GM12891 (cell line): ENCODE data around the gene LUZP2.

Source experiments
- DNase-seq: peaks from one replicate; pipeline ENCODE4 v3.0.0; 2011; ENCODE audit warnings: low spot score; ENCODE audit not compliant: insufficient read length
- FAIRE-seq: peaks from 2 replicates; lab custom pipeline; 2011; peaks lifted over from hg19 to GRCh38; lab: Jason Lieb, UNC
- PAX5 ChIP-seq: IDR thresholded peaks from 2 replicates; pipeline ENCODE4 v1.6.1; 2011; ENCODE audit warnings: low read length, moderate library complexity, mild to moderate bottlenecking; ENCODE audit not compliant: insufficient read depth, severe bottlenecking
- POLR2A ChIP-seq: IDR thresholded peaks from 2 replicates; pipeline ENCODE4 v1.6.1; 2011; ENCODE audit warnings: low read depth, low read length, control low read depth
- POLR2AphosphoS5 ChIP-seq: IDR thresholded peaks from 2 replicates; pipeline ENCODE4 v1.6.1; 2011; ENCODE audit warnings: low read depth, low read length, control low read depth
- POU2F2 ChIP-seq: IDR thresholded peaks from 2 replicates; pipeline ENCODE4 v1.6.1; 2011; ENCODE audit warnings: low read depth, mild to moderate bottlenecking, control low read depth, low read length, moderate library complexity
- SPI1 ChIP-seq: IDR thresholded peaks from 2 replicates; pipeline ENCODE4 v1.6.1; 2011; ENCODE audit warnings: low read depth, low read length, control low read depth
- TAF1 ChIP-seq: IDR thresholded peaks from 2 replicates; pipeline ENCODE4 v1.6.1; 2011; ENCODE audit warnings: low read depth, low read length, control low read depth

Gene LUZP2

DNA sequence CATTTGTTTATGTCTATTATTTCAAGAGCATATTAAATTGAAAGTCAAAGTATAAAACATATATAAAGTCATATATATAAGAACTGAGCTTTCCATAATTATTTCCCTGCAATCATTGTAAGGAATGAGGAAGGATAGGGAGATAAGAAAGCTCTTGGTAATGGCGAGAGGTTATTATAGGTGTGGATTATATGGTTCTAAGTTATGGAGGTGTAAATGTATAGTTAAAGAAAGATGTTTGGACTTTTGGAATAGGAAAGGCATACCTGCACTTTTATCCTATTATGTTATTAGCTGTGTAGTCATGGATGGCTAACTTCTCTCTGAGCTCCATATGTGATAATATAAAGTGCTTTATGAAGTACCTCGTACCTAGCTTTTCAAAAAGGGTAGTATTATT, 127.6 kb downstream of the LUZP2 start:
- no peak for DNase-seq
- TF ChIP-seq PAX5 (no peak), SPI1 (no peak), POU2F2 (no peak), TAF1 (no peak), POLR2A (no peak), POLR2AphosphoS5 (no peak)
- no peak for FAIRE-seq

DNA sequence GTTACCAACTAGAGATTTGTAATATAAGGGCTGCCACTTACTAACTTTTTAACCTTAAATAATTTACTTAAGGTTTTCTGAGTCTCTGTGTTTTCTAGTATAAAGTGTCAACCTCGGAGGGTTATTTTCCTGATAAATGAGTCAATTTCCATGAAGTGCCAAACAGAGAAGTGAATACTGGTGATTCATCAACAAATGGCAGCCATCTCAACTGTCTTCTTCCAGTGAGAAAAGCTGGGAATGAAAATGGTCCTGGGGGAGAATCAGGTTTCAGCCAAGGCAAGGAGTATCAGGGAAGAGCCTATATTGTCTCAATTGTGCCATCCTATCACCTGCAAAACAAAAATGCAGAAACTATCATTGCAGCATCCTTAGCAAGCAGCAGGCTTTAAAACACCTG, 129.1 kb downstream of the LUZP2 start:
- DNase-seq (no peak), FAIRE-seq (no peak)
- no peak for TF ChIP-seq POLR2A
- no peak for TF ChIP-seq POU2F2
- no peak for TF ChIP-seq SPI1
- TF ChIP-seq PAX5: no peak
- TF ChIP-seq TAF1: no peak
- TF ChIP-seq POLR2AphosphoS5: no peak

DNA sequence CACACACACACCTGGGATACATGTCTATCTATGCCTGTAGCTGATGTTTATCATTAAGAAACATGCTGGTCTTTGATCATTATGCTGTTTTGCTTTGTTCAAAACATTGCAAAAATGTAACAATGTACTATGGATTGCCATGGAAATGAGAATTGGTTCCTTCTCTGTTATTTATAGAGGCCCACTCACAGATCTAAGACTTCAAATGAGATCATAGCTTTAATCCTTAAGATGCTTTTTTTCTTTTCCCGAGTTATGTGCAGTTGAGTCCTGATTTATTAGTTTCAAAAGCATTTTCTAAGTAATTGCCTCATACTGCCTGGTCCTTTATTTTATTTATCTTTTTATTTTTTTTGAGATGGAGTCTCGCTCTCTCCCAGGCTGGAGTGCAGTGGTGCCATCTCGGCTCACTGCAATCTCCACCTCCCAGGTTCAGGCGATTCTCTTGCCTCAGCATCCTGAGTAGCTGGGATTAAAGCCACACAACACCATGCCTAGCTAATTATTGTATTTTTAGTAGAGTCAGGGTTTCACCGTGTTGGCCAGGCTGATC, 131.4 kb downstream of the LUZP2 start:
- no peak for FAIRE-seq
- TF ChIP-seq POU2F2 (no peak), POLR2A (no peak), PAX5 (no peak), TAF1 (no peak), POLR2AphosphoS5 (no peak), SPI1 (no peak)
- DNase-seq: no peak

DNA sequence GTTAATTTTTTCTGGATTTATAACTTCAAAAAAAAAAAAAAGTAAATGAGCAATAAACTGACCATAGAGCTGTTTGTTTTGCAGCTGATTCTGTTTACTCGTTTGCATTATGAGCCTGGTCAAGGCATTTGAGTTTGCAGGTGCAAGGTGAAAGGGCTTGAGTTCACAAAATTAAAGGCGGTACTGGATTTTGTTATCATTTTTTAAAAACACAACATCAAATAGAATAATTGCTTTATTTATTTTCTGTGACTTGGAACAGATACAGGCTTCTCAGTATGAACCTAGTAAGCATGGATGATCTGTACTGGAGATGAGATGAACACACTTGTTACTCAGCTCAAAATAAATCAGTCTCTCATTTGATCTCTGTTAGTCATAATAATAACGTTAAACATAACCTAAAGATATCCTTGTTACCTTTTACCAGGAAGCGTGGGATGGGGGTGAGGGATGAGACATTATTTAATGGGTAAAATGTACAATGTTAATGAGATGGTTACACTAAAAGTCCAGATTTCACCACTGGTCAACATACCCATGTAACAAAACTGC, 137.8 kb downstream of the LUZP2 start:
- FAIRE-seq (no peak), DNase-seq (no peak)
- TF ChIP-seq POLR2AphosphoS5 (no peak), PAX5 (no peak), POLR2A (no peak), TAF1 (no peak), POU2F2 (no peak), SPI1 (no peak)

DNA sequence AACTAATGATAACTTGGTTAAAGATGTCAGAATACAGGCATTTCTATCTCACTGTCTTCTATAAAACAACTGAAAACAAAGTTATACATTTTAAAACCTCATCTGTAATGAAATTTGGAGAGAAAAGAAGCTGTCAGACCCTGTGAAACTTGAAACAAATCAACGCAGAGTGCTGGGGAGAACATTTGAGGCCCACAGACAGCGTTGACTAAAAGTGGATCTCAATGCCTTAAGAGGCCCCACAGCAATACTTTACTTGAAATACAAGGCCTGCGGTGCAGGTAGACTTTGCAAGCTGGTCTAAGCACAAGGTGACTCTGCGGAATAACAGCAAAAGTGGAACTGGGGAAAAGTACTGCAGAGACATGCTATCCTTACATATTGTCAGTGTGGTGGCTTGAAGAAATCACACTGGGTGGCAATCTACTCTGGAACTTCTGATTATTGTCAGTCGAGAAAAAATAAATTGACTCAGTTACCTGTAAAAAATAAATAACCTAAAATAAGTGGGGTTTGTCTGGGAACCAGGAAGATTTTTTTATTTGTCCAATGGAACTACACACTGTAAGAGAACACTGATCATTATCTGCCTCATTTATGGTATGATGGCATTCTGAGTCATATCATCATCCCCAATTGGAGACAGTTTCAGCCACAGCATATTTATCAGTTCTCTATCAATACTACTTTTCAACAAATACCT, 138.9 kb downstream of the LUZP2 start:
- no peak for FAIRE-seq
- no peak for DNase-seq
- TF ChIP-seq POLR2A (no peak), PAX5 (no peak), POLR2AphosphoS5 (no peak), TAF1 (no peak), POU2F2 (no peak), SPI1 (no peak)

DNA sequence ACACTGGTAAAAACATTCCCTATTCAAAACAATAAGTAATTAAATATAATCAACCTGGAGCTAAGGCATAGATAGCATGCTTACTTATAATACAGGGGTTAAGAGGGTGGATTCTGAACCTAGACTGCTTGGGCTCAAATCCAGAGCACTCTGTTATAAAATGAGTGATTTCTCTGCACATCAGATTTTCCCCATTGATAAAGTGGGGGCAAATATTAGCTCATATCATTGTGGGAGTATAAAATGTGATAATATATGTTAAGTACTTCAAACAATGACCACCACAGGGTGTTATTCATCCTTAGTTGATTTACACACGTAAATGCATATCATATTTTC, 139.4 kb downstream of the LUZP2 start:
- FAIRE-seq (no peak), DNase-seq (no peak)
- TF ChIP-seq TAF1 (no peak), POU2F2 (no peak), POLR2AphosphoS5 (no peak), PAX5 (no peak), SPI1 (no peak), POLR2A (no peak)

DNA sequence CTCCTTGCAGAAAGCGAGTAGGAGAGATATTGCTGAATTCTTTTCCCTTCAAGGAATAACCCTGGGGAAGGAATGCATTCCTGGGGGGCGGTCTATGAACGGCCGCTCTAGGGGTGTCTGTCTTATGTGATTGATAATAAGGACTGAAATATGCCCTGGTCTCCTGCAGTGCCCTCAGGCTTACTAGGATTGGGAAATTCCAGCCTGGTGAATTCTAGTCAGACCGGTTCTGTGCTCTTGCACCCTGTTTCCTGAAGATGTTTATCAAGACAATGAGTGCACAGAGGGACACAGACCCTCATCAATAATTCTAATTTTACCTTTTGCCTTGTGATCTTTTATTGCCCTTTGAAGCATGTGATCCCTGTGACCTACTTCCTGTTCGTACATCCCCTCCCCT, 140.7 kb downstream of the LUZP2 start:
- FAIRE-seq: no peak
- TF ChIP-seq POU2F2 (no peak), POLR2AphosphoS5 (no peak), POLR2A (no peak), TAF1 (no peak), PAX5 (no peak), SPI1 (no peak)
- no peak for DNase-seq

DNA sequence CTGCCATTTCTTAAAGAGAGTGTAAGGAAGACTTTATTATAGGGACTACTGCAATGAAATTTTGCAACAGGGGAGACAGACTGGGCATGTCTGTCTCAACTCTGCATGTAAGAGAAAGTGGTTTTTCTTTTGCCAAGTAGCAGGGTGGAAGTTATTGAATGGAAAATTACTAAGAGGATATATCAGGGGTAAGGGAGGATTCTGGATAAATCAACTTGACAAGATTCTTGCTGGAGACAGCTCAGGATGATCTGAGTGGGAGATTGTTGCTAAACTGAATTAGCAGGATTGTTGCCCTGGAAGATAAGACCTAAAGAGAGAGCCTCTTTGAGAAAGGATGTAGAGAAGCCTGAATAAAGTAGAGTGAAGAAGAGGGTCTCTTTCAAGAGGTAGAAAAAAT, 145.8 kb downstream of the LUZP2 start:
- TF ChIP-seq SPI1: no peak
- no peak for TF ChIP-seq POU2F2
- no peak for TF ChIP-seq TAF1
- TF ChIP-seq POLR2AphosphoS5: no peak
- no peak for TF ChIP-seq POLR2A
- TF ChIP-seq PAX5: no peak
- FAIRE-seq: no peak
- no peak for DNase-seq

DNA sequence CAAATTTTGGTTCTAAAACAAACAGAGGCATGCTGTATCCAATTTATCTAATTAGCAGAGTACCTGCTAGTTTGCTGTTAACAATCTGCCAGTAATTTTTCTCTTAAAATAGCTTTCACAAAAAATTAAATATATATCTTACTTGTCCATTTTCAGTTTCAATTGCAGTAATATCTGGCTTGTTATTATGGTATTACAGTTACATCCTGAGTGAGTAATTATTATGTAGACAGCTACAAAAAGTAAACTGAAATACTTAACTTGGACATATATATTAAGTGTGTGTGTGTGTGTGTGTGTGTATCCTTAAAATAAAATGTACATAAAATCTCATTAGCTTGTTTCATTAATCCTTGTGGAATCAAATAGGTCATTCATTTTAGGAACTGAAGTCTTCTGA, 148.7 kb downstream of the LUZP2 start:
- no peak for FAIRE-seq
- TF ChIP-seq PAX5 (no peak), POLR2A (no peak), POLR2AphosphoS5 (no peak), POU2F2 (no peak), TAF1 (no peak), SPI1 (no peak)
- DNase-seq: no peak
